ENCODE data around the gene TMEM154. TPM values are rescaled to one million over a fixed set of nuclear protein-coding genes. Genes with fewer than 3 reads are reported as not detected.

TMEM154 gene
- total and polyA plus RNA-seq, 4 donors: under 0.01 to 5.4 (median 2.6) TPM

- no peaks in the 10 kb centered on the region for H3K27me3 ChIP-seq (ENCODE audit: control insufficient read depth in 1 of 2, insufficient read depth in 2 of 2, low read length in 1 of 2)
- H3K9me3 ChIP-seq (ENCODE audit: control insufficient read depth, low read length): peaks cover 1% of the 10 kb centered on the region
- H3K27ac ChIP-seq (ENCODE audit: low read depth in 1 of 2, low read length in 2 of 2): no peak overlapping the region
- H3K36me3 ChIP-seq (ENCODE audit: control insufficient read depth in 1 of 2, insufficient read depth in 2 of 2, low read length in 1 of 2): no peaks in the 10 kb centered on the region
- H3K4me3 ChIP-seq (ENCODE audit: low read length in 2 of 2): no peak overlapping the region
- ATAC-seq (ENCODE audit: low FRiP score) (no peak), DNase-seq (no peak)
- H3K4me1 ChIP-seq (ENCODE audit: control insufficient read depth in 1 of 2, insufficient read depth in 2 of 2, low read length in 2 of 2): no peaks in the 10 kb centered on the region
- intact Hi-C loops (cut with DNase I): no loop called here
These were observed 28.2 kb downstream of the TMEM154 start for GRCh38 chr4:152651473-152652060.

- ATAC-seq (ENCODE audit: low FRiP score) (no peak), DNase-seq (no peak)
- intact Hi-C loops (cut with DNase I): no loop called here
- no peaks in the 10 kb centered on the region for H3K36me3 ChIP-seq (ENCODE audit: control insufficient read depth in 1 of 2, insufficient read depth in 2 of 2, low read length in 1 of 2)
- no peaks in the 10 kb centered on the region for H3K27me3 ChIP-seq (ENCODE audit: control insufficient read depth in 1 of 2, insufficient read depth in 2 of 2, low read length in 1 of 2)
- H3K4me3 ChIP-seq (ENCODE audit: low read length in 2 of 2): no peak overlapping the region
- peaks cover 1% of the 10 kb centered on the region for H3K9me3 ChIP-seq (ENCODE audit: control insufficient read depth, low read length)
- WGBS, 2 donors: 66 to 79% methylated on average over 3 of the region's 3 CpGs
- no peaks in the 10 kb centered on the region for H3K4me1 ChIP-seq (ENCODE audit: control insufficient read depth in 1 of 2, insufficient read depth in 2 of 2, low read length in 2 of 2)
- no peak overlapping the region for H3K27ac ChIP-seq (ENCODE audit: low read depth in 1 of 2, low read length in 2 of 2)
These were observed 33.6 kb downstream of the TMEM154 start for GRCh38 chr4:152646221-152646620.

GRCh38 chr4:152644130-152644529, 35.7 kb downstream of the TMEM154 start:
- no peak for DNase-seq
- WGBS, 2 donors: 47 to 48% methylated on average over 4 of the region's 4 CpGs
- Histone ChIP-seq H3K4me3 (ENCODE audit: low read length in 2 of 2) (no peak overlapping the region), H3K27ac (ENCODE audit: low read depth in 1 of 2, low read length in 2 of 2) (no peak overlapping the region), H3K9me3 (ENCODE audit: control insufficient read depth, low read length) (peaks cover 1% of the 10 kb centered on the region), H3K4me1 (ENCODE audit: control insufficient read depth in 1 of 2, insufficient read depth in 2 of 2, low read length in 2 of 2) (no peaks in the 10 kb centered on the region), H3K27me3 (ENCODE audit: control insufficient read depth in 1 of 2, insufficient read depth in 2 of 2, low read length in 1 of 2) (no peaks in the 10 kb centered on the region), H3K36me3 (ENCODE audit: control insufficient read depth in 1 of 2, insufficient read depth in 2 of 2, low read length in 1 of 2) (no peaks in the 10 kb centered on the region)
- ATAC-seq (ENCODE audit: low FRiP score): no peak
- intact Hi-C loops (cut with DNase I): no loop called here

- H3K4me3 ChIP-seq (ENCODE audit: low read length in 2 of 2): no peak overlapping the region
- no peak overlapping the region for H3K27ac ChIP-seq (ENCODE audit: low read depth in 1 of 2, low read length in 2 of 2)
- no peaks in the 10 kb centered on the region for H3K36me3 ChIP-seq (ENCODE audit: control insufficient read depth in 1 of 2, insufficient read depth in 2 of 2, low read length in 1 of 2)
- H3K4me1 ChIP-seq (ENCODE audit: control insufficient read depth in 1 of 2, insufficient read depth in 2 of 2, low read length in 2 of 2): no peaks in the 10 kb centered on the region
- intact Hi-C loops (cut with DNase I): no loop called here
- WGBS, 2 donors: 73 to 74% methylated on average over 8 of the region's 8 CpGs
- DNase-seq (no peak), ATAC-seq (ENCODE audit: low FRiP score) (no peak)
- H3K27me3 ChIP-seq (ENCODE audit: control insufficient read depth in 1 of 2, insufficient read depth in 2 of 2, low read length in 1 of 2): no peaks in the 10 kb centered on the region
- peaks cover 1% of the 10 kb centered on the region for H3K9me3 ChIP-seq (ENCODE audit: control insufficient read depth, low read length)
These were observed 36.4 kb downstream of the TMEM154 start for GRCh38 chr4:152643153-152644035.

- Histone ChIP-seq H3K4me1 (ENCODE audit: control insufficient read depth in 1 of 2, insufficient read depth in 2 of 2, low read length in 2 of 2) (no peaks in the 10 kb centered on the region), H3K9me3 (ENCODE audit: control insufficient read depth, low read length) (no peaks in the 10 kb centered on the region), H3K27me3 (ENCODE audit: control insufficient read depth in 1 of 2, insufficient read depth in 2 of 2, low read length in 1 of 2) (no peaks in the 10 kb centered on the region), H3K36me3 (ENCODE audit: control insufficient read depth in 1 of 2, insufficient read depth in 2 of 2, low read length in 1 of 2) (no peaks in the 10 kb centered on the region), H3K4me3 (ENCODE audit: low read length in 2 of 2) (no peak overlapping the region), H3K27ac (ENCODE audit: low read depth in 1 of 2, low read length in 2 of 2) (no peak overlapping the region)
- WGBS, 2 donors: 39% methylated on average over 8 of the region's 8 CpGs
- DNase-seq: no peak
- intact Hi-C loops (cut with DNase I): no loop called here
- no peak for ATAC-seq (ENCODE audit: low FRiP score)
These were observed 39.5 kb downstream of the TMEM154 start for GRCh38 chr4:152640058-152640921.

GRCh38 chr4:152635851-152636250, 43.9 kb downstream of the TMEM154 start:
- Histone ChIP-seq H3K4me1 (ENCODE audit: control insufficient read depth in 1 of 2, insufficient read depth in 2 of 2, low read length in 2 of 2) (no peaks in the 10 kb centered on the region), H3K9me3 (ENCODE audit: control insufficient read depth, low read length) (no peaks in the 10 kb centered on the region), H3K4me3 (ENCODE audit: low read length in 2 of 2) (no peak overlapping the region), H3K36me3 (ENCODE audit: control insufficient read depth in 1 of 2, insufficient read depth in 2 of 2, low read length in 1 of 2) (no peaks in the 10 kb centered on the region), H3K27me3 (ENCODE audit: control insufficient read depth in 1 of 2, insufficient read depth in 2 of 2, low read length in 1 of 2) (no peaks in the 10 kb centered on the region), H3K27ac (ENCODE audit: low read depth in 1 of 2, low read length in 2 of 2) (no peak overlapping the region)
- ATAC-seq (ENCODE audit: low FRiP score) (no peak), DNase-seq (no peak)
- intact Hi-C loops (cut with DNase I): loop anchor here in 1 of 2 donors (5.0 kb wide), 1 partner anchor 134 kb away; no protein-coding TSS in a partner anchor
- WGBS, 2 donors: 58 to 70% methylated on average over 4 of the region's 4 CpGs

- intact Hi-C loops (cut with DNase I): no loop called here
These were observed 45.6 kb downstream of the TMEM154 start for GRCh38 chr4:152634110-152634760.

GRCh38 chr4:152633118-152633517, 46.7 kb downstream of the TMEM154 start:
- Histone ChIP-seq H3K4me3 (ENCODE audit: low read length in 2 of 2) (no peak overlapping the region), H3K4me1 (ENCODE audit: control insufficient read depth in 1 of 2, insufficient read depth in 2 of 2, low read length in 2 of 2) (no peaks in the 10 kb centered on the region), H3K27ac (ENCODE audit: low read depth in 1 of 2, low read length in 2 of 2) (no peak overlapping the region), H3K36me3 (ENCODE audit: control insufficient read depth in 1 of 2, insufficient read depth in 2 of 2, low read length in 1 of 2) (no peaks in the 10 kb centered on the region), H3K27me3 (ENCODE audit: control insufficient read depth in 1 of 2, insufficient read depth in 2 of 2, low read length in 1 of 2) (no peaks in the 10 kb centered on the region), H3K9me3 (ENCODE audit: control insufficient read depth, low read length) (no peaks in the 10 kb centered on the region)
- intact Hi-C loops (cut with DNase I): no loop called here
- ATAC-seq (ENCODE audit: low FRiP score) (no peak), DNase-seq (no peak)
- 47 to 58% methylated on average over 3 of the region's 3 CpGs for WGBS, 2 donors

More at GRCh38 chr4:152634110-152634760, 45.6 kb downstream of the TMEM154 start:
- H3K27me3 ChIP-seq (ENCODE audit: control insufficient read depth in 1 of 2, insufficient read depth in 2 of 2, low read length in 1 of 2): no peaks in the 10 kb centered on the region
- H3K4me3 ChIP-seq (ENCODE audit: low read length in 2 of 2): no peak overlapping the region
- H3K9me3 ChIP-seq (ENCODE audit: control insufficient read depth, low read length): no peaks in the 10 kb centered on the region
- no peak for ATAC-seq (ENCODE audit: low FRiP score)
- no peak for DNase-seq
- no peaks in the 10 kb centered on the region for H3K36me3 ChIP-seq (ENCODE audit: control insufficient read depth in 1 of 2, insufficient read depth in 2 of 2, low read length in 1 of 2)
- no peak overlapping the region for H3K27ac ChIP-seq (ENCODE audit: low read depth in 1 of 2, low read length in 2 of 2)
- no peaks in the 10 kb centered on the region for H3K4me1 ChIP-seq (ENCODE audit: control insufficient read depth in 1 of 2, insufficient read depth in 2 of 2, low read length in 2 of 2)
- 76% methylated on average over 4 of the region's 4 CpGs for WGBS, 2 donors
